Measurements from ENCODE around the gene MAGI2.
A peak's percentile ranks its signal among the peaks of the same experiment; 100 is the strongest.

The MAGI2 gene

DNA sequence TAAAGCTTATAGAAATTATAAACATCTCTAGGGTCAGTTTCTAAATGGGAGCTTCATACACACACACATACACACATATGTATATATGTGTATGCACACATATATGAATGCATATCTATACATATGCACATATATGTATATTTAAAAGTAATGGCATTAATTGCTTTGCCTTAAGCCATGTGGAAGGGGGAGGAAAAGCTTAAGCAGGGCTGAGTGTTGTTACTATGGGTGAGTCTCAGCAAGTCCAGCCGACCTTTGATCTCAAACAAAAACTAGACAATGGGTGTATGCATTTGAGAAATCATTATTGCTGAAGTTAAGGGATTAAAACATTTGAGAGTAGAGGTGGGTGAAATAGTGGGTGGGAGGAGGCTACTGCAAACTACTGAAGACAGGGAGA lies 546.7 kb downstream of the MAGI2 start:
- DNase-seq (ENCODE audit: insufficient read length, low spot score): no peak

DNA sequence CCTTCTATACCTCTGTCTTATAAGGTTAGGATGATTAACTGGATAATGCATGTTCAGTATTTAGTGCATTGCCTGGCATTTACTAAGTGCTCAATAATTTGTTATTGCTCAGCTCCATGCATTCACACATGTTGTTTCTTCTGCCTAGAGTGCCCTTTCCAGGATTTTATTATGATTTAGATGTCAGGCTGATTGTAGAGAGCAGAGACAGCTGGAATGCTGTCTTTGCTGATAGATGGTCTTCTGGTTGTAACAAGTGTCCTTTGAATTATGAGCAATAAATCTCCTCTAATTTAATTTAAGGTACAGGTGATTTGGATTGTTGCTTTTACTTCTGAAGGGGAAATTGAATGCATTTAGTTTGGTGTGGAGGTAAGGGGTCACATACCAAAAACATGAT lies 548.0 kb downstream of the MAGI2 start:
- DNase-seq (ENCODE audit: insufficient read length, low spot score): no peak
- FAIRE-seq: no peak
- TF ChIP-seq CTCF (IDR thresholded peaks at IDR 0.05; ENCODE audit: insufficient read depth, missing control alignments): no peak

More for the DNA sequence above, 546.7 kb downstream of the MAGI2 start:
- no peak for TF ChIP-seq CTCF (IDR thresholded peaks at IDR 0.05; ENCODE audit: insufficient read depth, missing control alignments)
- no peak for FAIRE-seq

DNA sequence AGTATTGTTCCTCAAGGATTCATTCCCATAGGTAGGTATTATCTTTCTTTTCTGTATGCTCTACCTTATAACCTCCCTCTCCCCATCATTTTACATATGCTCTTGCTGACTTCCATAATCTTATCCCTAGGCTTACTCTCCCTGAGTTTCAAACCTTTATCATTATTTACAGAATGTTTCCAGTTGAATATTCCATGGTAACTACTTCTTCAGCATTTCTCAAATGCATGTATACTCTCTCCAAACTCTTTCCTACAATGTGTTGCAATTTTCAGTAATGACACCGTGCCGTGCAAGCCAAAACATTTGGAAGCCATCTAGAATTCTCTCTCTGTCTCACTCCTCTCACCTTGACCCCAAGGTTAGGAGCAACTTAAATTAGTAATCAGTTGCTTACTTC lies 548.5 kb downstream of the MAGI2 start:
- TF ChIP-seq CTCF (IDR thresholded peaks at IDR 0.05; ENCODE audit: insufficient read depth, missing control alignments): no peak
- no peak for DNase-seq (ENCODE audit: insufficient read length, low spot score)
- FAIRE-seq: no peak

DNA sequence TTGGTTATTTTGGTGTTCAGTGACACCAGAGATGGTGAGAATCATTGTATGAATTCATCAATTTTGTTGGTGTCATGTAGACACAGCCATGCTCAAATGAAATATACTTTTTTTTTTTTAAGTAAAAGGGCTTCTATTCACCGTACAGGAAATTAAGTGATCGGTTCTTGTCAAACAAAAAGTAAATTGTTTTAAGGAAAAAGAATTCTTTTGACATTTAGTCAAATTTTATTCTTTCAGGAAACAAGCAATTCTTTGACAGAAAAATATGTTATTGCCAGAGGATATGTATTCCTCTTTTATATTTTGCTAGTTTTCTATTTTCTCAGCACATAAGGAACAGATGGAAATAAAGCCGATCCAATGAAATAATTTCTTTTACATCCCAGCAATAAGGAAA lies 551.9 kb downstream of the MAGI2 start:
- TF ChIP-seq CTCF (IDR thresholded peaks at IDR 0.05; ENCODE audit: insufficient read depth, missing control alignments): no peak
- FAIRE-seq (peak; percentile 25), DNase-seq (ENCODE audit: insufficient read length, low spot score) (no peak)

DNA sequence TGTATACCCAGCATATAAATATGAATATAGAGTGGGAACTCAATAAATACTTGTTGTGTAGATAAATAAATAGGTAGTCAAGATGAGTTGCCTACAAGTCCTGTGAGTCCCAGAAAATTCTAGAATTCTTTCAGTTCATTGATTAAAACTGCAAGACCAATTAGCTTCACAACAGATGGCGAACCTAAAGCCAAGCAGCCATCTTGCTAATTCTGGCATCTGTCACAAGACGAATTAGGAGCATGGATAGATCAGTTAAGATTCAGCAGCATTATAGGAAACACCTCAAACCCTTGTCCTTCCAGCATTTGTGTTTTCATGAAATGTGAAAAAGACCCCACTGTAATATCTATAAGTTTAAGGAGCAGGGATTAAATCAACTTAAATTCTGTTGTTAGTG lies 552.7 kb downstream of the MAGI2 start:
- FAIRE-seq: peak; percentile 98
- TF ChIP-seq CTCF (IDR thresholded peaks at IDR 0.05; ENCODE audit: insufficient read depth, missing control alignments): no peak
- no peak for DNase-seq (ENCODE audit: insufficient read length, low spot score)

GRCh38 chr7:78895393-78895792 lies 558.1 kb downstream of the MAGI2 start:
- no peak for TF ChIP-seq CTCF (IDR thresholded peaks at IDR 0.05; ENCODE audit: insufficient read depth, missing control alignments)
- DNase-seq (ENCODE audit: insufficient read length, low spot score): no peak
- peak; percentile 16 for FAIRE-seq

- FAIRE-seq (no peak), DNase-seq (ENCODE audit: insufficient read length, low spot score) (no peak)
- TF ChIP-seq CTCF (IDR thresholded peaks at IDR 0.05; ENCODE audit: insufficient read depth, missing control alignments): no peak
Observed at GRCh38 chr7:78879206-78879605, 574.3 kb downstream of the MAGI2 start.

Measured in D721Med (cell line).